G401 (cell line): Measurements from ENCODE around the gene RHOXF2B. TPM values are rescaled to one million over a fixed set of nuclear protein-coding genes. Genes with fewer than 3 reads are reported as not detected.

Experiments
- DNase-seq: peaks from one replicate; pipeline ENCODE4 v3.0.0-alpha.2; 2015; ENCODE audit warnings: low spot score
- in situ Hi-C: cut with HindIII; loops from 2 replicates; pipeline ENCODE4 v1.10.0; 2016; ENCODE audit warnings: low sequenced_read_pairs, mixed read lengths
- total RNA-seq: library from RNA; depleted of rRNA; stranded (reverse); fragments of >200 nt; shearing (Covaris generic); gene quantifications from 2 replicates; pipeline ENCODE4 v1.2.3, GENCODE V29; 2014; rRNA removed

The RHOXF2B gene
- total RNA-seq, 1 experiment from 2014 or later = not detected

GRCh38 chrX:120023259-120023658, 54.2 kb downstream of the RHOXF2B start:
- in situ Hi-C loops = no loop called here
- DNase-seq = no peak

- DNase-seq = no peak
- in situ Hi-C loops = no loop called here
Observed at GRCh38 chrX:120022763-120023162, 54.7 kb downstream of the RHOXF2B start.

Other genes starting within 250 kb of the RHOXF2B start
- gene UPF3B, start 224.7 kb downstream of the RHOXF2B start, total RNA-seq = 2.5 and 5.7 TPM in 2 replicates
- 6.2 and 7.5 TPM in 2 replicates for gene RNF113A, start 206.0 kb downstream of the RHOXF2B start, total RNA-seq
- gene NDUFA1, start 205.9 kb downstream of the RHOXF2B start, total RNA-seq = 55.4 and 122 TPM in 2 replicates
- gene AKAP14, start 181.8 kb downstream of the RHOXF2B start, total RNA-seq = not detected in 2 replicates
- 6.2 and 7.6 TPM in 2 replicates for gene NKAP, start 133.9 kb downstream of the RHOXF2B start, total RNA-seq
- gene RHOXF1, start 38.2 kb upstream of the RHOXF2B start, total RNA-seq = not detected in 2 replicates
- gene RHOXF2, start 80.9 kb upstream of the RHOXF2B start, total RNA-seq = not detected in 2 replicates
- 5.0 and 6.1 TPM in 2 replicates for gene ZBTB33, start 173.1 kb upstream of the RHOXF2B start, total RNA-seq
- gene TMEM255A, start 233.8 kb upstream of the RHOXF2B start, total RNA-seq = not detected in 2 replicates